SW480 (cell line): ENCODE measurements around the gene RAC2.

ENCODE experiments used
- DNase-seq: peaks from one replicate; pipeline ENCODE4 v3.0.0-alpha.2; 2016; ENCODE audit warnings: low spot score

The RAC2 gene

DNA sequence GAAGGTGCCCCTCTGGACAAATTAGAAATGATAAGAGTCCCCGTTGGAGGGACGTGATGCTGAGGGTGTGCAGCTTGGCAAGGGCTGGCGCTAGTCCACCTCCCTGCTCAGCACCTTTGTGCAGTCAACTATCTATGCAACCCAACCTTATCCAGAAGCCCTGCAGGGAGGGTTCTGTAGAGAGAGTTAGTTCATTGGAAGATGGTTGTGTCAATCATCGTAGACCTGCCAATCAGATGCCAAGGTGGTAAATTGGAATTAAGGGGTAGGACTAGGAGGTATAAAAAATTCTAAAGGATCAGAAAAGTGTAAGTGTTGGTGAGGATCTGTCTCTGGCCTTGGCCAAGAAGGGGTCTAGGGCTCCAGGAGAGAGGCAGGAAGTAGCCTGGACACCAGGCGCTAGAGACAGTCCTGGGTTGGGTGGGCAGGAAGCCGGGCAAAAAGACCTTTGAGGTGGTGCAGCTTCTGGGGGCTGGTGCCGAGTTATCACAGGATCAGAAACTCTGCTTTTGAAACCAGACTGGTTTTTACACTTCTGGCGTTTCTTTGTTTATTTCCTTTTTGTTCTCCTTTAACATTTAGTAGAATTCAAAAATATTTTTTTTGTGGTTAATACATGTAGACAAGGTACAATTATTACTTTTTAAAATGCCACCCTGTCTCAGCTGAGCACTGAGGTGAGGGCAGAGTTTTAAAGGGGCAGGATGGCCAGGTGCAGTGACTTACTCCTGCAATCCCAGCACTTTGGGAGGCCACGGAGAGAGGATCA, 57.7 kb downstream of the RAC2 start:
- DNase-seq = peak; percentile 54

DNA sequence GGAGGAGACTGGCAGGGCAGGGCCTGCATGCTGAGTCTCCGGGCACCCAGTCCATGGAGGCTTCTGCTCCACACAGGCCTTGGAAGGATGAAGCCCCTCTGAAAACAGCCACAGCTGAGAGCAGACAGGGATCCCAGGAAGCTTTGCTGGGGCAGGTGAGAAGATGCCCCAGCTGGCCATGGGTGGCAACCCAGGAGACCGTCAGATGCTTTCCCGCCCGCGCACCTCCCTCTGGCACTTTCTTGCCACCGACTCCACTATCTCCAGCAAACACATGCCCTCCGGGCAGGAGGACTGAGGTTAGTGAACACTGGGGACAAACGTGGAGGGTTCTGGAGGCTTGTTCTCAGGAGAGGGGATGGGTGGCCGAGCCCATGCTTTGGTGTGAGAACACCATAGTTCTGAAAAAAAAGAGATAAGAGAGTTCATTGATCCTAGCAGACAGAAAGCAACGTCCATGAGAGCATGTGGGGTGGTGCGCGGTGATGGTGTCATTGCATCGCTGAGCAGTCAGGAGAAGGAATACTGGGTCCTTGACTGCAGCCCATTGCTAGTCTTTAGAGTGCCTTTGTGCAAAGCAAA, 58.3 kb downstream of the RAC2 start:
- no peak for DNase-seq

DNA sequence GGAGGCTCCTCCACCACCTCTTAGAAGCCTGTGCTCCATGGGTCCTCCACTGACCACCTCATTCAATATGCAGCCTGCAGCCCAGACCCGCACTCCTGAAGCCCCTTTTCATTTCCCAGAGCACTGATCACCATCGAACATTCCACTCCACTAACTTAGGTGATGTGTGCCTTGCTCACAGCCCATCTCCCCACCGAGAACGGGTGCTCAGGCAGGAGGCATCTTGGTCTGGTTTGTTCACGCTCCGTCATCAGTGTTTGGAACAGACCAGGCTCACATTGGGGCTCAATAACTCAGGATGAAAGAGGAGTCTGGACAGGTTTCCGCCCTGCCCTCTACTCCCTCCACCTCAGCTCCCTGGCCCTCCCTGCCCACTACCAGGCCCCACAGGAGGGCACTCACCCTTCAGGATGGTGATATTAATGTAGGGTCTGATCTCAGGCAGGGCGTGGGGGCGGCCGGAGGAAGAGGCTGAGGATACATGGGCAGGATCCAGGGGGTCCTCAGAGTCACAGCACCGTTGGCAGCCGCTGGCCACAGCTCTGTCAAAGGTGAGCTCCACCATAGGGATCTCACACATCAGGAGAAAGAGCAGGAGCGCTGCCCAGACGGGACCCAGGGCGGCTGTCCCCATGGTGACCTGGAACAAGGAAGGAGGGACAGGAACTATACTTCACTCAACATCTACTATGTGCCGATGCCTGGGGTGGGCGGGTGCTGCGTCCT, 59.1 kb downstream of the RAC2 start:
- no peak for DNase-seq

DNA sequence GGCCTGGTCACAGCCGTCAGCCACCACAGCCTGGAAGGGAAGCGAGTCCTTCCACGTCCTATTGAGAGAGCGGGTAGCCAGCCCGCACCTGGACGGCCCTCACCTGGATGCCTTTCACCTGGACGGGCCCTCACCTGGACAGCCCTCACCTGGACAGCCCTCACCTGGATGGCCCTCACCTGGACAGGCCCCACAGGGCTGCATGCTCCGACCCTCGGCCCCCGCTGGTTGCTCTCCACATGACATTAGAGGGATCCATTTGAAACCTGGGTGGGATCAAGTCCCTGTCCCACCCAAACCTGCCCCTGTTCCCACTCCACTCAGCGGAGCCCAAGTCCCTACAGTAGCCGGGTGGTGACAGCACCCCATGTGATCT, 59.7 kb downstream of the RAC2 start:
- DNase-seq = no peak

DNA sequence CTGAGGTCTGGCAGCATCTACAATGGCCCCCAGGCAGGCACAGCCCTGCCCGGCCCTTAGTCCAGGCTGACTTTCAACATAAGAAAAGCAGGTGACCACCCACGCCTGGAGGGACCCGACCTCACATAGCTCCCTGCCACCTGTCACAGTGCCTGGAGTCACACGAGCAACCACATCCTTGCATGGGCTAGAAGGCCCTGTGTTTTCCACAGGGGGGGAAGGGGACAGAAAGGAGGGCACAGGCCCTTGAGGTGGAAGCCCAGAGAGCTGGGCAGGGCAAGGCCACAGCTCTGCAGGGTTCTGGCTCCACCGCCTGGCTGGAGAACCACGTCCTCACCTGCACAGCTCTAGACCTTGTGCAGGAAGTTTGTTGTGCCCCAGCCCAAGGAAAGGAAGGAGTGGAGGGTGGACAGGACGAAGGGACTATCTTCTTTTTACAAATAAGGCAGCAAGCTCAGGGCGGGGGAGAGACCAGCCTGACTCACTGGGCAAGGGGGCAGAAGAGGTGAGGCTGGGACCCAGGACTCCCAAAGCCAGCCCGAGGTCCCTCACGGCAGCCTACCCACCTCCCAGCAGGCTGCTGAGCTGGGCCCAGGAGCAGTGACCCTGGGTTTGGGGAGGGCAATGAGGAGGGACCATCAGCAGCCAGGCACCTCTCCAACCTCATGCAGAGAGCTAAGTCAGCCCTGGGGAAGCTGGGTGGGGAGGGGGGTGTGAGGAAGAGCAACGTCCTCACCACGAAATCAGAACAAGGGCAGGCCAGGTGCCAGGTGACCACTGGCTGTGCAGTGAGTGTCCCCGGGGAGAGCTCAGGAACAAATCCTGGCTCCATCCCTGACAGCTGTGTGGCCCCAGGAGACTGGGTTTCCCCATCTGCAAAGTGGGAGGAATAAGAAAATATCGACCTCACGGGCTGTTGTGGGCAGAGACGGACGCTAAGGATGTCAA, 60.4 kb downstream of the RAC2 start:
- no peak for DNase-seq

DNA sequence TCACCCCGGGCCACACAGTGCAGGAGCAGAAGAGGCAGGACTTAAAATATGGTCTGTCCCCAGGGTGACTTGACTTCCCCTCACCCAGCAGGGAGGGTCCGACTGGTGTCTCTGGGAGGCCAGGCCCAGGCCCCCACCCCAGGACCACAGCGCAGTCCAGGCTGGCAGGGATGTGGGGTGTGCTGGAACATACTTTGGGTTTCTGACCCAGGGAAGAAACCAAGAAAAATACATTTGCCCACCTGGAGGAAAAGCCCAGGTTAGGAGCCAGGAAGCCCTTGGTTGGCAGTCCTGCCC, 61.2 kb downstream of the RAC2 start:
- no peak for DNase-seq

DNA sequence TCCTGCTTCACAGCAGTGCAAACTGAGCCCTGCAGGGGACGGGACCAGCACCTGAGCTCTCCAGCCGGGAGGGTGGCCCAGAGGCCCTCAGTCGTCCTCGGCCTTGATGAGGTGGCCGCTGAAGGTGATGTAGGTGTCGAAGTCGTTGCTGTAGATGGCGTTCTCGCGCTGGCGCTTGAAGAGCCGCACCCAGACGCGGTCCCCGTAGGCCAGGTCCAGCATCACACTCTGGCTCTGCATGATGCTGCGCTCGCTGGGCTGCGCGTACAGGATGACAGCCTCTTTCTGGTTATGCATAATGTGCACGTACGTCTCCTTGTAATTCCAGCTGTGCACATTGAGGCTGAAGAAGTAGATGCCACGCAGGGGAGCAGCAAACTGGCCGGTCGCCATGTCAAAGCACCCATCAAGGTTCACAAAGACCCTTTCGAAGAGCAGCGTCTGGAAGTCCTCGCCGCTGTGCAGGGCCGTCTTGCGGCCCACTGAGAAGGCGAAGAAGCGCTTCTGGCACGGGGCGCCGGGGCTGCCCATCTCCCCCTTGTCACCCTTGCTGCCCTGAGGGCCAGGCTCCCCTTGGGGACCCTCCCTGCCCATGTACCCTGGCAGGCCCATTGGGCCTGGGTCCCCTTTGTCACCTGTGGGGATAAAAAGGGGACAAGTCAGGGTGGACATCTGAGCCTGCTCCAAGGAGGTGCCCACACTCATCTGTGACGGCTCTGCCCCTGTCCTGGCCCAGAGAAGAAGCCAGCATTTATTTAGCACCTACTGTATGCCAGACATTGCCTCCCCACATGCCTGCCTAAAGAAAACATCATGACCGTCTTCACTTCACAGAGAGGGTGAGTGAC, 61.7 kb downstream of the RAC2 start:
- no peak for DNase-seq

DNA sequence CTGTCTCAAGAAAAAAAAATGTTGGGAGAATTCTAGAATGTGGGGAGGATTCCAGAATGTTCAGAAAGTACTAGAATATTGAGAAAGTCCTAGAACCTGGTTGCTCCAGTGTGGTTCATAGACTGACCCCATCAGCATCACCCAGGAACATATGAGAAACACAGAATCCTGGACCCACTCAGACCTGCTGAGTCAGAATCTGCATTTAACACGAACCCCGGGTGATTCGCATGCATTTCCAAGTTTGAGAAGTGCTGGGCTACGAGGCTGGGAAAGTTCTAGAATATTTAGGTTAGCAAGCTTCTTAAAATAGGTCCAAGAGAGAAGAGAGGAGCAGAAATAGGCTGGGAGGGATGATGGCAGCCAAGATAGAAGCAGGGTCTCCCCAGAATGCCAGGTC, 62.4 kb downstream of the RAC2 start:
- no peak for DNase-seq

DNA sequence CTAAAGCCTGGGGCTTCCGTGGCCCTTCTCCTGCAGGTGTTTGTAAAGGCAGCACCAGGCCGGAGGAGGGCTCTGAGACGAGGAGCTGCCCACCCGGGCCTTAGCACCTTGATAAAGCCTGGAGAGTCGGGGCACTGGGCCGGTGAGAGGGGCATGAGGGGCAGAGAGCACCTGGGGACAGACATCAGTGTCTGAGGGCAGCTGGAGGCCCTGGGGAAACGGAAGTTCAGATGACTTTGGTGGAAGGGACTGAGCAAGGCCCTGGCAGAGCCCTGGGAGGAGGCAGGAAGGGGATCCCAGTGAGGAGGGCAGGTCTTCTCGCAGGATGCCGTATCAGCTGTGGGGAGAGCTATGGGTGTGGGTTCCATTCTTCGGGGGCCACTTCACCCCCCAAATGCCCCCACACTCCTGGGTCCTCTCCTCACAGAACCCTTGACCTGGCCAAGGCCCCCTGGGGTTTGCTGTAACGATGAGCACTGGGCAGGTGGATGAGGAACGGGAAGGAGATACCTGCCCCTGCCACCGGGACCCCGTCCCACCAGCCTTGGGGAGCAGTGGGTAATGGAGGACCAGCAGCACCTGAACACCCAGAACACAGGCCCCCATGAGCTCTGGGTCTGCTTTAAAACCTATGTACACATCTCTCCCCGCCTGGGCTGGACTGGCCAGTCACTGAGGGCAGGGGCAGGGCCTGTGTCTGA, 63.4 kb downstream of the RAC2 start:
- DNase-seq = no peak

DNA sequence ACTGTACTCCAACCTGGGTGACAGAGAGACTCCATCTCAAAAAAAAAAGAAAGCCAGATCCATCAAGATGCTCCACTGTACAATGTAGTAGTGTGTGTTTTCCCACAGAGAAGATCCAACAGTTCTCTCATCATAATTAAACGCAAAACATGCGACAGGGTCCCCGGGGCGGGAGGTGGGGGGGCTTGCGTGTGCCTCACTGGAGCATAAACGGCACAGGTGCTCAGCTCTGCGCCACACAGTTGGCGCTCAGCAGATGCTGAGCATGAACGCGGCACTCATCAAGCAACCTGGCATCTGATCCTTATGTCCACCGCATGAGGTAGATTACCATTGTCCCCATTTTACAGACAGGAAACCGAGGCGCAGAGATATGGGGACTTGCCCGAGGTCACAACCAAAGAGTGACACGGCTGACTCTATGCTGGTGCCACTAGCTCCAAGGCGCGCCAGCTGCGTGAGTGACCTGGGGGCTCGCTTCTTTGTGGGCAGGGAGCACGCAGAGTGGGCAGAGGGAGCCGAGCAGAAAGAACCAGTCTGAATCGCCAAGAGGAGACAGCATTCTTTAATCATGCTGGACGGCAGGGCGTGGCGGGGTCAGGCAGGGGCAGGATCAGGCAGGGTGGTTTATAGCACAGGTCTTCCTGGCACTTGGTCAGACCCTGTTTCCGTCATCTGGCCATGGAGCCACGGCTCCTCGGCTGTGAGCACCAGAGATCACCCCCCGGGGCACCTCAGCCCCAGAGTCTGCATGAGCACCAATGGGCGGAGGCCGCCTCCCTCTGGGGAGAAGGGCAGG, 64.2 kb downstream of the RAC2 start:
- DNase-seq = no peak

DNA sequence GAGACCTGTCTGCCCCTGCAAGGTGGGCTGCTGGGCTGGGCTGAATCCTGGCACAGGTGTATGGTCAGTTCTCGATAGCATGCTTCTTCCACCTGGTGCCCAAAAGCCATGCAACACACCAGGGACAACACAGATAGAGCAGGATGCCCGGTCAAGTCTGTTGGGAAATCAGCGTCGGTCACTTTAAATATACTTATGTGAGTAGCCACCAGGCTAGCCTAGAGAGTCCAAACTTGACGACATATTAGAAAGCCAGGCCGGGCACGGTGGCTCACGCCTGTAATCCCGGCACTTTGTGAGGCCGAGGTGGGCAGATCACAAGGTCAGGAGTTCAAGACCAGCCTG, 65.0 kb downstream of the RAC2 start:
- DNase-seq = no peak

DNA sequence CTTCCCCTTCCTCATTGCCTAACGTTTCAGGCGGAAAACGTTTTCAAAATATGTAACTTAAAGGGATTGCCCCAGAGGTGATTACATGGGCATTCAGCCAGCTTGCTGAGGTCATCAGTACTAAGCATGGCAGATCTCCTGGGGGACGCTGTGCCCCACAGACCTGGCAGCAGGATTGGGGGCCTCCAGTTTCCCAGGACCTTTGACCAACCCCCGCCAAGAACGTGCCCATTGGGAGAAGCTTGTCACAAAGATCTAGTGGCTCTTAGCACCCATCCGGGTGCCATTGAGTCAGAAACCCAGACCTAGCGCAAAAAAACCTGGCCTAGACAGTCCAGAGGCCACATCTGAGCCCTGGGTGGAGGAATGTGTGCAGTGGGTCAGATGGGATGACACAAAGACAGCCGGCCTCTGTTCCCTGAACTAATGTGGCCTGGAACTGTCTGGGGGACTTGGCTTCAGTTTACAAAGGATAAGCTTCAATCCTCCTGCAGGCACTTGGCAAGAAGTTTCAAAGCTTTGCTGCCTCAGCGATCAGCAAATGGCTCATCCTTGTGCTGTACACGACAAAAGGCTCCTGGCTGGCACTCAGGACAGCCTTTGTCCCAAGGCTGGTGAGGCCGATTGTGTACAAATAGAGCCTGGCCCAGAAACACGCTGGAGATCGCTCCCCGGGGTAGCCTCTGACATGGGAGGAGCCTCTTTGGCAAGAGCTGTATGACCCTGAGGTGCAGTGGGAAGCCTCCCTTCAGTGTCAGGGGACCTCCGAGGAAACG, 65.5 kb downstream of the RAC2 start:
- DNase-seq = no peak

DNA sequence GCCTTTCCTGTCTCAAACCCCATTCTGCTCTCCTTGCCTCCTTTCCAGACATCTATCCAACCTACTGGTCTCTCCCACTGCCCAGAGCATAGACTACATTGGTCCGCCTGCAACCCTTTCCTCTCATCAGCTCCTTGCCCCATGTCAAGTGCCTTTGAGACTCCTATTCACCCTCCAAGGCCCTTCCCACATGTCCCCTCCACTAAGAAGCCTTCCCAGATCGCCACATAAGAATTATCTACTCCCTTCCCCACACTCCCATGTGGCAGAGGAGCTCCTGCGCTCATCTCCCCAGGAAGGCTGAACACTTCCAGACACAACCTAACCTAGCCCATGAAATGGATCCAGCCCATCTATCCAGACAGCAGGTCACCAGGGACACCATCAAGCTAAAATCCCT, 66.3 kb downstream of the RAC2 start:
- DNase-seq = no peak

DNA sequence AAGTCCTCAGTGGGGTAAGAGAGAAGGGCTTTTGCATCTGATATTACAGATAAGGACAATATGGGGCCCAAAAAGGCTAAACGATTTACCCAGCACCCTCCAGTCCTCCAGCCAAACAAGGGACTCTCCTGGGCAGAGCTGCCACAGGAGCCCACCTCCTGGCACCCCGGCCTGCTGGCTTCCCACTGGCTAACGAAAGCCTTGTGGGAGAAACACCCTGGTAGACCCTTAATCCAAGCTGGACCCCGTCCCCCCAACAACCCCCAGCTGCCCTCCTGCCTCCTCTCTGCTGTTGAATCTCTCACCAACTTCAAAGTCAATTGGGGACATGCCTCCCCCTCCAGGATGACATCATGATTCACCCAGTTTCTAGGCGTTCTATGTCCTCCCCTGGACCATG, 66.8 kb downstream of the RAC2 start:
- no peak for DNase-seq

DNA sequence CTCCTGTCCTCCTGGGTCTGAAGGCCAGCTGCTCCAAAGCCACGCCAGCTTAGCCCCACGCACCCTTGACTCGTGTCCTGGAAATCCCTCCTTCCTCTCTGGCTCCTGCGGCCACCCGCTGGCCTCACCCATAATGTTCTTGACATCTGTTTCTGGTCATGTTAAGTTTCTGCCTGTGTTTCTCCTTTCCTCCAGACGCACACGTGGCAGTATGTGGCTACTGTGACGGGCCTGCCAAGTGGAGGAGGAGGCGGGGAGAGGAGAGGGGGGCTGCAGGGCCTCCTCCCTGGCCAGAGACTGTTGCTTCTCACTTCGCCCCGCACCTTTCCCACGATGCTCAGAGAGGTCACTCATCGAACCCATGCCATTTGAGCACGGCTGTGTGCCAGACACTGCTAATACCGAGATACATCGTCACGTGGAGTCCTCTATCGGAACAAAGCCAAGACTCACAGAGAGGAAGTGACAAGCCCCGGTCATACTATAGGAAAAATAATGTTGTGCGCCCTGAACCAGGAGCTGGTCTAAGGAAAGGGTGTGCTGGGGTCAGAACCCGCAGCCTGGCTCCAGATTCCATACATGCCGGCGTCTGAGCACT, 67.5 kb downstream of the RAC2 start:
- DNase-seq = no peak

DNA sequence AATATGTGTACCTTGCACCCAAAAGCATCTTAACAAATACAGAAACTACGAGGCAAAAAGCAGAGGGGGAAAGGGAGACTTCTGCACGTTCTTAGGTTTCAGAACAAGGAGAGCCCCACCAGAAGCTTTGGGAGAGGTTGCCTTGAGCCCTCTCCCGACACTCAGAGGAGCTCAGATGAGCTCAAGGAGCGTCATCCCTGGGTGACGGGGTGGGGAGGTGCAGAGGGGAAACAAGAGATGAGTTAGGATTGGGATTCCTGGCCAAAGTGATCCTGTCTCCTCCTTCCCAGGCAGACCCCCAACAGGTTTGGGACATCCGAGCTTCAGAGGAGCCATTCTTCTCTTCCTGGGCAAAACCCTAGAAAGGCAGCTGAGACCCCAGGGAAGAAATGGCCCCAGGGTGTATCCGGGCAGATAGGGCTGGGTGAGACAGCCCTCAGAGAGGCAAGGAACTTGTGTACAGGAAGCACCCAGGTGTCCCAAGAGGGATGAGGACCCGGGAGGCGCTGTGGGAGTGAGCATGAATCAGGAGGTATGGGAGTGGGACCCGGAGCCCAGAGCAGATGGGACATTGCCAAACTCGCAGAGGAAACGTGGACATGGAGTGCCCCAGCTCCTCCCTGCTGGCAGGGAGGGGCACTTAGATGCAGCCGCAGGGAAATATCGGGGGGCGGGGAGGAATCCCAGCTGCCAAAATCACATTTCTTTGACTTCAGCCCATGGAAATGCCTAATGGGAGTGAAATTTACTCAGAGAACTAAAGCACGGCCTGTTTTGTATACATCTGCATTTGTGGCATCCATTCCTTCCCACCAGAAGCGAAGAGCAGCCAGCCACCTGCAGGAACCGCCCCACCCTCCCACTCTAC, 68.4 kb downstream of the RAC2 start:
- no peak for DNase-seq
